HepG2 (cell line): ENCODE measurements around the gene SFTA2. TPM values are rescaled to one million over a fixed set of nuclear protein-coding genes. Genes with fewer than 3 reads are reported as not detected.
A peak's percentile ranks its signal among the peaks of the same experiment; 100 is the strongest.

Experiments
- CREB1 ChIP-seq, 2 experiments: fragments of 450-650 bp in 1 of 2; IDR thresholded peaks; 2 replicates each; pipeline ENCODE4 v1.6.1; 2016 to 2017; ENCODE audit warnings: control low read depth in 1 of 2, mild to moderate bottlenecking in 1 of 2, missing compliant biosample characterization in 1 of 2, missing genetic modification characterization in 1 of 2
- GATAD1 ChIP-seq: IDR thresholded peaks from 2 replicates; pipeline ENCODE4 v1.6.1; 2016; ENCODE audit warnings: missing genetic modification reagents, missing compliant biosample characterization
- HDAC6 ChIP-seq: fragments of 200-600 bp; sonication (generic); IDR thresholded peaks from 2 replicates; pipeline ENCODE4 v1.7.0; 2017; ENCODE audit warnings: mild to moderate bottlenecking, antibody characterized with exemption, low read length, low read depth
- KDM3A ChIP-seq: IDR thresholded peaks from 2 replicates; pipeline ENCODE4 v1.6.1; 2018; ENCODE audit warnings: low read depth, missing compliant biosample characterization
- LCORL ChIP-seq, 2 experiments: fragments of 450-650 bp in 1 of 2; sonication (generic) in 1 of 2; formaldehyde crosslinking in 1 of 2; IDR thresholded peaks; 2 replicates each; pipeline versions ENCODE4 v1.5.0 to v1.6.1; 2017 to 2020; ENCODE audit warnings: antibody characterized with exemption in 1 of 2, missing genetic modification reagents in 1 of 2
- MBD4 ChIP-seq: IDR thresholded peaks from 2 replicates; pipeline ENCODE4 v1.6.1; 2012; ENCODE audit warnings: low read length, inconsistent platforms, borderline replicate concordance
- NFKB2 ChIP-seq: sonication (generic); formaldehyde crosslinking; IDR thresholded peaks from 2 replicates; pipeline ENCODE4 v1.4.0; 2020; ENCODE audit warnings: missing genetic modification reagents, borderline replicate concordance
- PHF20 ChIP-seq: sonication (generic); formaldehyde crosslinking; IDR thresholded peaks from 2 replicates; pipeline ENCODE4 v1.5.0; 2020; ENCODE audit warnings: mild to moderate bottlenecking, missing genetic modification reagents
- RFX5 ChIP-seq: IDR thresholded peaks from 2 replicates; pipeline ENCODE4 v1.6.1; 2011; ENCODE audit warnings: low read depth, low read length, improper control_type of control experiment
- TEAD3 ChIP-seq: optimal IDR thresholded peaks from 2 replicates; pipeline ENCODE3; 2016; ENCODE audit warnings: borderline replicate concordance
- THRA ChIP-seq: sonication (generic); formaldehyde crosslinking; IDR thresholded peaks from 2 replicates; pipeline ENCODE4 v1.4.0; 2020; ENCODE audit warnings: missing genetic modification reagents, borderline replicate concordance
- U2AF2 ChIP-seq: fragments of 200-400 bp; formaldehyde crosslinking; IDR thresholded peaks from 2 replicates; pipeline ENCODE4 v1.6.1; 2017; ENCODE audit warnings: low read depth, mild to moderate bottlenecking, low read length
- ZNF597 ChIP-seq: sonication (generic); formaldehyde crosslinking; IDR thresholded peaks from 2 replicates; pipeline ENCODE4 v1.5.0; 2020; ENCODE audit warnings: missing genetic modification reagents
- ZNF598 ChIP-seq: sonication (generic); formaldehyde crosslinking; IDR thresholded peaks from 2 replicates; pipeline ENCODE4 v1.5.1; 2020; ENCODE audit warnings: mild to moderate bottlenecking, missing genetic modification reagents, borderline replicate concordance
- ZNF788 ChIP-seq: sonication (generic); formaldehyde crosslinking; IDR thresholded peaks from 2 replicates; pipeline ENCODE4 v1.5.0; 2020; ENCODE audit warnings: mild to moderate bottlenecking, missing genetic modification reagents, borderline replicate concordance
- polyA plus RNA-seq, 8 experiments: library from polyadenylated mRNA; depleted of rRNA in 3 of 8; stranded (reverse) in 7 of 8; unstranded in 1 of 8; fragments of >200 nt; fragmentation: Illumina TruSeq in 4 of 8; extraction: Trizol in 4 of 8; gene quantifications; 2 replicates each; pipeline versions ENCODE4 v1.2.1 to v1.2.3, GENCODE V29; 2011 to 2016; ENCODE audit warnings: low read depth in 4 of 8, missing spikeins in 1 of 8, mixed read lengths in 1 of 8; ENCODE audit not compliant: insufficient read depth in 1 of 8
- total RNA-seq, 5 experiments: library from RNA; depleted of rRNA; stranded (reverse); fragments of >200 nt; fragmentation: Illumina TruSeq; extraction: Trizol; gene quantifications; 2 replicates each; pipeline ENCODE4 v1.2.3, GENCODE V29; 2016; ENCODE audit warnings: low read depth in 1 of 5
- TF ChIP-seq, protein P1 (sequence below): sonication (generic); formaldehyde crosslinking; IDR thresholded peaks from 2 replicates; pipeline ENCODE4 v1.8.0; 2022; ENCODE audit warnings: low read depth, missing genetic modification reagents
- TF ChIP-seq, protein P2 (sequence below): sonication (generic); formaldehyde crosslinking; IDR thresholded peaks from 2 replicates; pipeline ENCODE4 v1.4.0; 2020; ENCODE audit warnings: missing genetic modification reagents, borderline replicate concordance
- TF ChIP-seq, protein P3 (sequence below): sonication (generic); formaldehyde crosslinking; IDR thresholded peaks from 2 replicates; pipeline ENCODE4 v1.8.0; 2022; ENCODE audit warnings: missing genetic modification reagents, mild to moderate bottlenecking, moderate library complexity, borderline replicate concordance
- TF ChIP-seq, protein P4 (sequence below): sonication (generic); formaldehyde crosslinking; IDR thresholded peaks from 2 replicates; pipeline ENCODE4 v1.8.1; 2023; ENCODE audit warnings: mild to moderate bottlenecking, moderate library complexity, missing genetic modification reagents

The SFTA2 gene
- total and polyA plus RNA-seq, 2 of the 13 experiments (the other 11 are each of a cell fraction or from before 2014, with no cell fraction given) = not detected

GRCh38 chr6:30914076-30914853 lies 17.7 kb downstream of the SFTA2 start, which contains the start of gene VARS2 (continued):
- peak; percentile 85; the same call in 1 of the 2 replicates for TF ChIP-seq ZNF788 (CRISPR knock-in tag)
- TF ChIP-seq, protein P1, sequence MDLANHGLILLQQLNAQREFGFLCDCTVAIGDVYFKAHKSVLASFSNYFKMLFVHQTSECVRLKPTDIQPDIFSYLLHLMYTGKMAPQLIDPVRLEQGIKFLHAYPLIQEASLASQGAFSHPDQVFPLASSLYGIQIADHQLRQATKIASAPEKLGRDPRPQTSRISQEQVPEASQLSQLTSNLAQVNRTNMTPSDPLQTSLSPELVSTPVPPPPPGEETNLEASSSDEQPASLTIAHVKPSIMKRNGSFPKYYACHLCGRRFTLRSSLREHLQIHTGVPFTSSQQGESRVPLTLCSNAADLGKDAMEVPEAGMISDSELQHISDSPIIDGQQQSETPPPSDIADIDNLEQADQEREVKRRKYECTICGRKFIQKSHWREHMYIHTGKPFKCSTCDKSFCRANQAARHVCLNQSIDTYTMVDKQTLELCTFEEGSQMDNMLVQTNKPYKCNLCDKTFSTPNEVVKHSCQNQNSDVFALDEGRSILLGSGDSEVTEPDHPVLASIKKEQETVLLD (CRISPR knock-in tag) = peak; percentile 74; the same call in 1 of the 2 replicates
- peak; percentile 88 for TF ChIP-seq GATAD1 (CRISPR knock-in tag)
- no peak for TF ChIP-seq HDAC6
- TF ChIP-seq LCORL (IDR thresholded peaks at IDR 0.05) = no peak
- peak; percentile 96 for TF ChIP-seq LCORL (CRISPR knock-in tag; IDR thresholded peaks at IDR 0.05)
- TF ChIP-seq, protein P2, sequence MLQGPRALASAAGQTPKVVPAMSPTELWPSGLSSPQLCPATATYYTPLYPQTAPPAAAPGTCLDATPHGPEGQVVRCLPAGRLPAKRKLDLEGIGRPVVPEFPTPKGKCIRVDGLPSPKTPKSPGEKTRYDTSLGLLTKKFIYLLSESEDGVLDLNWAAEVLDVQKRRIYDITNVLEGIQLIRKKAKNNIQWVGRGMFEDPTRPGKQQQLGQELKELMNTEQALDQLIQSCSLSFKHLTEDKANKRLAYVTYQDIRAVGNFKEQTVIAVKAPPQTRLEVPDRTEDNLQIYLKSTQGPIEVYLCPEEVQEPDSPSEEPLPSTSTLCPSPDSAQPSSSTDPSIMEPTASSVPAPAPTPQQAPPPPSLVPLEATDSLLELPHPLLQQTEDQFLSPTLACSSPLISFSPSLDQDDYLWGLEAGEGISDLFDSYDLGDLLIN (CRISPR knock-in tag) = peak; percentile 93; the same call in 1 of the 2 replicates
- peak; percentile 91; the same call in 1 of the 2 replicates for TF ChIP-seq NFKB2 (CRISPR knock-in tag)
- TF ChIP-seq THRA (CRISPR knock-in tag) = peak; percentile 78
- TF ChIP-seq ZNF598 = peak; percentile 51; the same call in 1 of the 2 replicates
- TF ChIP-seq ZNF597 (CRISPR knock-in tag) = 0 out of 2 replicates have a peak, but pooled peaks have one; percentile 66
- TF ChIP-seq PHF20 (CRISPR knock-in tag) = peak; percentile 92
- peak; percentile 98 for TF ChIP-seq TEAD3 (CRISPR knock-in tag)
- no peak for TF ChIP-seq RFX5
- TF ChIP-seq, protein P3, sequence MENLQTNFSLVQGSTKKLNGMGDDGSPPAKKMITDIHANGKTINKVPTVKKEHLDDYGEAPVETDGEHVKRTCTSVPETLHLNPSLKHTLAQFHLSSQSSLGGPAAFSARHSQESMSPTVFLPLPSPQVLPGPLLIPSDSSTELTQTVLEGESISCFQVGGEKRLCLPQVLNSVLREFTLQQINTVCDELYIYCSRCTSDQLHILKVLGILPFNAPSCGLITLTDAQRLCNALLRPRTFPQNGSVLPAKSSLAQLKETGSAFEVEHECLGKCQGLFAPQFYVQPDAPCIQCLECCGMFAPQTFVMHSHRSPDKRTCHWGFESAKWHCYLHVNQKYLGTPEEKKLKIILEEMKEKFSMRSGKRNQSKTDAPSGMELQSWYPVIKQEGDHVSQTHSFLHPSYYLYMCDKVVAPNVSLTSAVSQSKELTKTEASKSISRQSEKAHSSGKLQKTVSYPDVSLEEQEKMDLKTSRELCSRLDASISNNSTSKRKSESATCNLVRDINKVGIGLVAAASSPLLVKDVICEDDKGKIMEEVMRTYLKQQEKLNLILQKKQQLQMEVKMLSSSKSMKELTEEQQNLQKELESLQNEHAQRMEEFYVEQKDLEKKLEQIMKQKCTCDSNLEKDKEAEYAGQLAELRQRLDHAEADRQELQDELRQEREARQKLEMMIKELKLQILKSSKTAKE = peak; percentile 59; the same call in 1 of the 2 replicates
- no peak for TF ChIP-seq U2AF2
- no peak for TF ChIP-seq MBD4
- TF ChIP-seq, protein P4, sequence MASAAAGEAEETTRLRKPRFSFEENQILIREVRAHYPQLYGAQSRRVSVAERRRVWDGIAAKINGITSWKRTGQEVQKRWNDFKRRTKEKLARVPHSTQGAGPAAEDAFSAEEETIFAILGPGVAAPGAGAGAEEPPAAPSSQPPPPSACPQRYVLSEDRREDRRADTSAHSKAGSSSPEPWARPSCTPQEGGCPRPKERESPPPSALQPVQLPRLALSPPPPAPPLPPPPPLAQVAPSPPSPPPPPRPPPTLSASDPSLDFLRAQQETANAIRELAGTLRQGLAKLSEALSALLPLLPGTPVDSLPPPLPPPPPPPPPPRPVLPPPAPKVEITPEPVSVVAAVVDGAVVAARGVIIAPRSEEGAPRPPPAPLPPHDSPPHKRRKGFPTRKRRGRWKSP (CRISPR knock-in tag) = peak; percentile 82
- peak; percentile 85 for TF ChIP-seq KDM3A
- no peak for TF ChIP-seq CREB1 (IDR thresholded peaks at IDR 0.05)
- no peak for TF ChIP-seq CREB1 (CRISPR knock-in tag; IDR thresholded peaks at IDR 0.05)
